Effector CD4-positive, alpha-beta T cell (primary cell): Measurements from ENCODE around the gene CLASP2.
"Not testable (repeated sequence)": the region's sequence is repeated elsewhere in the genome, so short reads cannot be mapped to it uniquely, and the experiment has no call there.

ENCODE experiments used
- DNase-seq: peaks from one replicate; pipeline ENCODE4 v3.0.0-alpha.2; 2020

The CLASP2 gene

DNA sequence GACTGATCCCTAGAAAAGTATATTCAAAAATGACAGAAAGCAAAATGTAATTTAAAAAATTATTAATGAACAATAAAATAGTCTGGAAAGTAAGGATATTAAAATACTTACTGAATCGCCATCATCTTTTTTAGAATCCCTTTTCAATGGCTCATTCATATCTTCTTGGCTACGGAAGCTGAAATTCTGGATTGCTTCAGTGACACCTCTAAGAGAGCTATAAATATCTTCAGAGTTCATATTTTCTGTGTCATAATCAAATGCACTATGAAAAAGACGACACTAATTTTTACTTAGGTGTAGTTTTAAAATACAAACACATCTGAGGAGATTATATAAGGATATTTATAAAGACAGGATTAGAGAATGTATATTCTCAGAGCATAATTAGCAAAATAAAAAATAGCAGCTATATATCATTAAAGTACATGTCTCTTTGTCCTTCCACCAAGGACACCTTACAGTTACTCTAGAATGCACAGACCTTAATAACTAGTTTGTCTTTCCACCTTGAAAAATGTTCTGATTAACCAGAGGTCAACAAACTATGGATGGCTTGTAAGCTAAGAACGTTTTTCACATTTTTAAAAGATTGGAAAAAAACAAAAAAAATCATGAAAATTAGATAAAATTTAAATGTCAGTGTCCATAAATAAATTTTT lies 179.2 kb downstream of the CLASP2 start:
- DNase-seq: no peak

DNA sequence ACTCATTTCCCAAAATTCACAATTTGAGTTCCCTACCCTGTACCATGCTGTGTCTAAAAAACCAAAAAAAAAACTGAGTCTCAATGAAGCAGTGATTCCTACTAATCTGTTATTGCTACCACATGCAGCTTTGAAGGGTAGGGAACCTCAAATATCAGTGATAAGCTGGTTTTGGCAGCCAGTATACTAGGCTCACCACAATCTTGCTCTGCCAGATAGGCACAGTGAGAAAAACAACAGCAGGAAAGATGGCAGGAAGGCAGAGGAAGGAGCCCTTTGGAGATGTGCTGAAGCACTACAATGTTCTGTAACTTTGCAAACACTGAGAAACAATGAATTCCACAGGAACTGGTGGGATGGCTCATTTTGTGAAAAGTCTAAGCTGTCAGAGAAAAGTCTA lies 180.9 kb downstream of the CLASP2 start:
- DNase-seq: no peak

GRCh38 chr3:33526787-33527186 lies 191.3 kb downstream of the CLASP2 start:
- no peak for DNase-seq

- DNase-seq: no peak
Measured at GRCh38 chr3:33525232-33525631, 192.8 kb downstream of the CLASP2 start.

DNA sequence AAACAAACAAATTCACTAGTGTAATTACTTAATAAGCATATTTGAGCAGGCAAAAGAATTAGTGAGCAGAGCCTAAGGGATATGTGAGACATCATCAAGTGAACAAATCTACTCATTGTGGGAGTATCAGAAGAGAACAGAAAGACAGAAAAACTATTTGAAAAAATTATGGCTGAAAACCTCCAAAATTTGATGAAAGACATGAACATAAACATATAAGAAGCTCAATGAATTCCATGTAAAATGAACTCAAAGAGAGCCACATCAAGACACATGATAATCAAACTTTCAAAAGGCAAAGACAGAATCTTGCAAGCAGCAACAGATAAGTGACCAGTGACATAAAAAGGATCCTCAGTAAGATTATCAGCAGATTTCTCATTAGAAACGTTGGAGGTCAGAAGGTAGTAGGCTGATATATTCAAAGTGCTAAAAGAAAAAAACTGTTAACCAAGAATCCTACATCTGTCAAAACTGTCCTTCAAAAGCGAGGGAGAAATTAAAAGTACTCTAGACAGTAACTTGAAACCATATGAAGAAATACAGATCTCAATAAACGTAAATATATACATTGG lies 194.9 kb downstream of the CLASP2 start:
- no peak for DNase-seq

DNA sequence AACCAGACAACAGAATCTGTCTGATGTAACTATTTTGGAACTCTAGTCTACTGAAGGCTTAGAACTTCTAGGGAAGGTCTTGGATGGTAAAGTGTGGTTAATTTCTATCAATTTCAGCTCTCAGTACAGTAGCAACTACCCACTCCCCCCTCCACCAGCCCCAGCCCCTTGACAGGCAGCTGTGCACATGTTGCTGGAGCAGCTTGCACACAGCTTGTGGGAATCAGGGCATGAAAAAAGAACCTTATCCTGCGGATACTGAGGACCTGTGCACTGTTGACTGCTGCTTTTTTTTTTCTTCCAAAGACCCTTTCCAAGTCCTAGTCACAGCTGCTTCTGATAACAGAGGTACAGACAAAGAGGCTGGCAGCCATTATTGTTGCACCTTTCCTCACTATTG lies 196.3 kb downstream of the CLASP2 start:
- no peak for DNase-seq

DNA sequence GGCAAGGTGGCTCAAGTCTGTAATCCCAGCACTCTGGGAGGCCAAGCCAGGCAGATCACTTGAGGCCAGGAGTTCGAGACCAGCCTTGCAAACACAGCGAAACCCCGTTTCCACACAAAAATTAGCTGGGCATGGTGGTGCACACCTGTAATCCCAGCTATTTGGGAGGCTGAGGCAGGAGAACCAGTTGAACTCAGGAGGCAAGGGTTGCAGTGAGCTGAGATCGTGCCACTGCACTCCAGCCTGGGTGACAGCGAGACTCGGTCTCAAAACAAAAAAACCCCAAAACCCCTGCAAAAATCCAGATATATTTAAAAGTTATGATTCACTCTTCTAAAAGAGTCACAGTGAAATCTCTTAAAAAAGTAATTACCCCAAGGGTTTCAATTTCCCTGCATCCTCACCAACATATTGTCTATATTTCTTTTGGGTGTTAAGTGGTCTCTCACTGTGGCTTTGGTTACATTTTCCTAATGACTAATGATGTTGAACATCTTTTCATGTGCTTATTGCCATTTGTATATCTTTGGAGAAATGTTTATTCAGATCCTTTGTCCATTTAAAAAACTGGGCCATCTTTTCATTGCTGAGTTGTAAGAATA lies 204.7 kb downstream of the CLASP2 start:
- no peak for DNase-seq

GRCh38 chr3:33505027-33505426 lies 213.0 kb downstream of the CLASP2 start:
- no peak for DNase-seq

DNA sequence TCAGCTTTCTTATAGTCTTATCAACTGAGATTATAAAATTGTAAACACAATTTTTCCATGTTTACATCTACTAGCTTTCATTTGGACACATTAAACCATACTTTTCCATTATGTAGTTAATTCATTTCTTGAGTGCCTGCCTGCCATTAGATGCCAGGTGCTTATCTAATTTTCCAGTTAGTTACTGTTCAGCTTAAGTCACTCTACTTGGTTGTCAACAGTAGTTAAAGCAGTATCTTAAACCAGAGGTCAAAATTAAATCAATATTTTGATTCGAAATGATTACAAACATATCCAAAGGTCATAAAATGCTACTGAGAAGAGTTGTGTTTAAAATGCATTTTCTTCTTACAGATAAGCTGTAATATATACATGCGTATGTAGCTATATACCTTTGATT lies 221.6 kb downstream of the CLASP2 start:
- DNase-seq: no peak

- no peak for DNase-seq
Measured at GRCh38 chr3:33491721-33492120, 226.3 kb downstream of the CLASP2 start.

DNA sequence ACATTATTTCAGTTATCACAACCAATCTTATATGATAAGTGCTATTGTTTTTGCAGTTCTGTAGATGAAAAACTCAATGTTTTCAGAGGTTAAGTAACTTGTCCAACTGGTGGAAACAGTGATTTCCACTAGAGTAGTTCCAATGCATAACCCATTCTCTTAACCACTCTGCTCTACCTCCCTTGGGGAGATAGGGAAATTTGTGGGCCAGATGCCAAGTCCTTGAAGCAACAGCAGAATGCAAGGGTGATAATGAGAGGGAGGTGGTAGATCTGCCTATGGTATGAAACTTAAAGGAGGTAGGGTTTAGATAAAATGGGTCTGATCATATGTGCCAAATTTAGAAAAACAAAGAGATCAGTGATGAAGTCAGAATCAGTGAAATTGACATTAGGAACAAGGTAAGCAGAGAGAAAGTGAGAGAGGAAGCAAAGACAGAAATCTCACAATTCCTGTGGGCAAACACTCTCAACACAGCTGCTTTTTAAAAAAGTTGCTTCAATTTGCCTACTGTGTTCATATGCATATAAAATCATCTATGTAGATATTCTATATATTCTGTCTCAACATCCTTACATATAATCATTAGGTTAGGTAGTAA lies 227.3 kb downstream of the CLASP2 start:
- DNase-seq: no peak

GRCh38 chr3:33488683-33489082 lies 229.4 kb downstream of the CLASP2 start:
- DNase-seq: no peak

- no peak for DNase-seq
Measured at GRCh38 chr3:33488246-33488645, 229.8 kb downstream of the CLASP2 start.

GRCh38 chr3:33482111-33482521 lies 235.9 kb downstream of the CLASP2 start:
- DNase-seq: no peak

- DNase-seq: no peak
Measured at GRCh38 chr3:33474896-33475295, 243.2 kb downstream of the CLASP2 start.

- no peak for DNase-seq
Measured at GRCh38 chr3:33473813-33474212, 244.2 kb downstream of the CLASP2 start.

- no peak for DNase-seq
Measured at GRCh38 chr3:33467786-33468185, 250.3 kb downstream of the CLASP2 start.

DNA sequence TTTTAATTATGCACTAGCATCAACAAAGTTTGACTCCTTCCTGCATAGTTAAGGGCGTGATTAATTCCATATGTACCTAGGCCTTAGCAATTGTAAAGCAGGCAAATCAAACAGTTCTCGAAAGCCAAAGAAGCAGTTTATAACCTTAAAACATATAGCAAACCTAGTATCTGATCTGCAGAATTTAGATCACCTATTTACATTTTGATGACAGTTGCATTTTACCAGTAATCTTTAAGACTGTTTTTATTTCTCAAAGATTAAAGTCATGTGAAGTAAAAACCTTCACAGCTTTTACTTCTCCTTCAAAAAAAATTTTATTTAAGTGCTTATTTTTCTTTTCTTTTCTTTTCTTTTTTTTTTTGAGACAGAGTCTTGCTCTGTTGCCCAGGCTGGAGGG lies 257.0 kb downstream of the CLASP2 start:
- DNase-seq: no peak

DNA sequence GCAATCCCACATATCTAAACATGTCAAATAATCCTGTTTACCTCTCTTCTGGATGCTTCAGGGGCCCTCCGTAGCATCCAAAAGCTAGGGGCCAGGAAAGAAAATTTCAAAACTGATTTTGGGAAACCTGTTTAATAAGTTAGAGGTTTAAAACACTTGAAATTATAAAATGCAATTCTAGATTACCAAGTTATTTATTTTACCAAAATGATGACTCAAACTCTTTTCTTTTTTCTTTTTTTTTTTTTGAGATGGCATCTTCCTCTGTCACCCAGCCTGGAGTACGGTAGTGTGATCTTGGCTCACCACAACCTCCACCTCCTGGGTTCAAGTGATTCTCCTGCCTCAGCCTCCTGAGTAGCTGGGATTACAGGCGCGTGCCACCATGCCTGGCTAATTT lies 258.5 kb downstream of the CLASP2 start:
- DNase-seq: not testable (repeated sequence)

GRCh38 chr3:33458446-33458845 lies 259.6 kb downstream of the CLASP2 start:
- DNase-seq: no peak

DNA sequence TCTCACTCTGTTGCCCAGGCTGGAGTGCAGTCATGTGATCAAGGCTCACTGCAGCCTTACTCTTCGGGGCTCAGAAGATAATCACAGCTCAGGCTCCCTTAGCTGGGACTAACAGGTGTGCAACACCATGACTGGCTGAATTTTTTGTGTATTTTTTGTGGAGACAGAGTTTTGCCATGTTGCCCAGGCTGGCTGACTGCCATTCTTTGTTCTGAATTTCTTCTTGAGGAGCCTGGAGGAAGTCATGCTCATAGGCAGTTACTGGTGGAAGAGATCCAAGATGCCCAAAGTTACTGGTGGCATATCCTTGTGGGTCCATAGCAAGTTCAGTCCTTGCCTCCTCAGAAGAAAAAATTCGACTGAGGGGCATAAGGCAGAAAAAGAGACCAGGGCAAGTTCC lies 261.3 kb downstream of the CLASP2 start:
- no peak for DNase-seq

GRCh38 chr3:33453331-33453761 lies 264.7 kb downstream of the CLASP2 start:
- DNase-seq: no peak

GRCh38 chr3:33451994-33452393 lies 266.1 kb downstream of the CLASP2 start:
- not testable (repeated sequence) for DNase-seq

DNA sequence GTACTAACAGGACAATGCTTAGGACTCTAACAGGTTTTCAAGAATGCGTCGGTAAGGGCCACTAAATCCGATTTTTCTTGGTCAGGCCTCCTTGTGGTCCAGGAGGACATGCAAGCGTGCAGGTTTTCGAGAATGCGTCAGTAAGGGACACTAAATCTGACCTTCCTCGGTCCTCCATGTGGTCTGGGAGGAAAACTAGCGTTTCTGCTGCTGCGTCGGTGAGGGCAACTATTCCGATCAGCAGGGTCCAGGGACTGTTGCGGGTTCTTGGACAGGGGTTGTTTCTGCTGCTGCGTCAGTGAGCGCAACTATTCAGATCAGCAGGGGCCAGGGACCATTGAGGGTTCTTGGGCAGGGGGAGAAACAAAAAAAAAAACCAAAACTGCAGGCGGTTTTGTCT lies 270.1 kb downstream of the CLASP2 start:
- no peak for DNase-seq
